ENCODE measurements around the gene CCND1. TPM values are rescaled to one million over a fixed set of nuclear protein-coding genes. Genes with fewer than 3 reads are reported as not detected.

Gene CCND1
- total and polyA plus RNA-seq, 2 of the 8 experiments (the other 6 are each of a cell fraction or from before 2014, with no cell fraction given) = 64.5 to 170 TPM

GRCh38 chr11:69645801-69646492 is 5.0 kb downstream of the CCND1 start:
- WGBS, 2 experiments (ENCODE audit: extremely low coverage in 1 of 2, insufficient coverage in 1 of 2, insufficient read length in 1 of 2, insufficient replicate concordance in 2 of 2, low coverage in 1 of 2, low lambda C conversion rate in 2 of 2, missing lambda C conversion rate in 1 of 2) = 89% methylated on average over 27 of the region's 30 CpGs; no CpG with 5 or more reads in 1 of the 2 experiments
- Histone ChIP-seq H2BK15ac (ENCODE audit: low read length) (no peak overlapping the region), H3K27ac (ENCODE audit: low read depth, low read length) (no peak overlapping the region), H3K4ac (replicated peaks; ENCODE audit: insufficient read length, low read depth, low read length) (no peak overlapping the region), H3K56ac (replicated peaks; ENCODE audit: insufficient read length, low read depth, low read length) (no peak overlapping the region), H3K9me3 (ENCODE audit: insufficient read depth in 2 of 2, low read depth in 1 of 2, low read length in 1 of 2) (no peaks in the 10 kb centered on the region), H3K14ac (ENCODE audit: insufficient read length) (no peak overlapping the region), H3K23me2 (ENCODE audit: low read depth, low read length) (peaks cover 6% of the 10 kb centered on the region; the same call in 1 of the 2 replicates), H4K5ac (ENCODE audit: insufficient read length, low read depth, low read length) (no peak overlapping the region), H3K79me2 (ENCODE audit: control insufficient read depth in 1 of 2, insufficient read depth in 2 of 2, low read length in 2 of 2) (peaks cover 0 to 34% of the 10 kb centered on the region in 2 experiments; a peak in 2 of 4 replicates), H4K20me1 (replicated peaks in 1 of 2; ENCODE audit: control insufficient read depth in 1 of 2, insufficient read depth in 2 of 2, low read length in 2 of 2) (peaks cover 21 to 36% of the 10 kb centered on the region in 2 experiments), H4K8ac (ENCODE audit: extremely low read depth, insufficient read depth, low read length) (no peak overlapping the region), H2BK12ac (ENCODE audit: low read depth, low read length) (no peak overlapping the region), H2AK5ac (ENCODE audit: low read depth, low read length) (0 out of 2 replicates have a peak overlapping the region, but pooled peaks have one; percentile 6), H4K91ac (replicated peaks; ENCODE audit: insufficient read length, low read length) (no peak overlapping the region), H3K9ac (replicated peaks in 1 of 4; ENCODE audit: extremely low read depth in 1 of 4, low read depth in 3 of 4, low read length in 3 of 4) (no peak overlapping the region), H2BK20ac (ENCODE audit: low read length) (no peak overlapping the region), H2BK5ac (ENCODE audit: low read depth, low read length) (0 out of 2 replicates have a peak overlapping the region, but pooled peaks have one; percentile 35), H3K27me3 (replicated peaks in 1 of 4; ENCODE audit: control insufficient read depth in 3 of 4, extremely low read depth in 1 of 4, insufficient read depth in 3 of 4, low read length in 3 of 4) (no peaks in the 10 kb centered on the region), H3K79me1 (ENCODE audit: low read depth, low read length) (peaks cover 6% of the 10 kb centered on the region), H2BK120ac (replicated peaks; ENCODE audit: low read depth, low read length) (no peak overlapping the region), H3K4me1 (replicated peaks in 1 of 4; ENCODE audit: control insufficient read depth in 3 of 4, insufficient read depth in 4 of 4, low read length in 3 of 4) (peaks cover 0 to 9% (median 5%) of the 10 kb centered on the region in 4 experiments; a peak in 4 of 7 replicates), H3K23ac (ENCODE audit: insufficient read length) (no peak overlapping the region), H3K4me2 (ENCODE audit: insufficient read depth in 1 of 2, low read depth in 2 of 2, low read length in 2 of 2) (no peak overlapping the region), H3K36me3 (ENCODE audit: control insufficient read depth in 2 of 4, insufficient read depth in 4 of 4, low read length in 3 of 4) (peaks cover 31 to 69% (median 52%) of the 10 kb centered on the region in 4 experiments; a peak in 7 of 8 replicates), H3K18ac (ENCODE audit: extremely low read depth, low read length) (no peak overlapping the region), H3K4me3 (ENCODE audit: extremely low read depth in 1 of 4, insufficient read depth in 2 of 4, low read depth in 3 of 4, low read length in 4 of 4) (no peak overlapping the region), H2AFZ (ENCODE audit: low read length) (no peak overlapping the region)
- FAIRE-seq (no peak), DNase-seq (ENCODE audit: low read depth in 1 of 2, low spot score in 2 of 2) (no peak)
- CTCF ChIA-PET (ENCODE audit: partially characterized antibody) = interaction anchor here (0.7 to 5.5 kb wide), 7 partner anchors 11 to 515 kb away, joined by 3 to 36 read pairs (median 13); partner anchors contain the start of gene MYEOV
- POLR2A ChIA-PET (ENCODE audit: partially characterized antibody) = interaction anchor here (0.8 to 13.2 kb wide), 11 partner anchors 12 to 551 kb away, joined by 3 to 197 read pairs (median 4); partner anchors contain the start of genes LTO1 and MYEOV
- no peak for TF ChIP-seq SIRT6 (IDR thresholded peaks at IDR 0.05; ENCODE audit: low read length)
- TF ChIP-seq TEAD4 (IDR thresholded peaks at IDR 0.05; ENCODE audit: low read depth, low read length) = no peak
- no peak for TF ChIP-seq PHF8 (conservative IDR thresholded peaks at IDR 0.05; ENCODE audit: low read depth, low read length)
- TF ChIP-seq CREB1 (IDR thresholded peaks at IDR 0.05) = no peak
- TF ChIP-seq JUN (IDR thresholded peaks at IDR 0.05; ENCODE audit: low read depth, low read length) = no peak
- TF ChIP-seq POU5F1 (IDR thresholded peaks at IDR 0.05; ENCODE audit: low read depth, low read length) = no peak
- no peak for TF ChIP-seq EGR1 (IDR thresholded peaks at IDR 0.05; ENCODE audit: borderline replicate concordance, low read depth, low read length)
- TF ChIP-seq TBP (IDR thresholded peaks at IDR 0.05; ENCODE audit: low read depth, low read length) = no peak
- TF ChIP-seq JUND (IDR thresholded peaks at IDR 0.05; ENCODE audit: low read length) = no peak
- no peak for TF ChIP-seq HDAC2 (IDR thresholded peaks at IDR 0.05; ENCODE audit: borderline replicate concordance in 1 of 2, low read depth in 2 of 2, low read length in 2 of 2)

Data from H1 (cell line).